ENCODE measurements around the gene CTNNA2.

Gene CTNNA2

GRCh38 chr2:80303909-80304837, 791.3 kb downstream of the CTNNA2 start, which contains the start of gene LRRTM1:
Gene LRRTM1, minus strand, starts transcription at chr2:80304752. Its CDS starts 933 bp downstream, at chr2:80303819.
- no peak for DNase-seq (ENCODE audit: low read depth in 1 of 2, low spot score in 1 of 2)

- DNase-seq (ENCODE audit: low read depth in 1 of 2, low spot score in 1 of 2), result no peak
Measured at GRCh38 chr2:80311304-80311703, 798.5 kb downstream of the CTNNA2 start.

GRCh38 chr2:80312282-80312839, 799.5 kb downstream of the CTNNA2 start:
- DNase-seq (ENCODE audit: low read depth in 1 of 2, low spot score in 1 of 2), result no peak

DNA sequence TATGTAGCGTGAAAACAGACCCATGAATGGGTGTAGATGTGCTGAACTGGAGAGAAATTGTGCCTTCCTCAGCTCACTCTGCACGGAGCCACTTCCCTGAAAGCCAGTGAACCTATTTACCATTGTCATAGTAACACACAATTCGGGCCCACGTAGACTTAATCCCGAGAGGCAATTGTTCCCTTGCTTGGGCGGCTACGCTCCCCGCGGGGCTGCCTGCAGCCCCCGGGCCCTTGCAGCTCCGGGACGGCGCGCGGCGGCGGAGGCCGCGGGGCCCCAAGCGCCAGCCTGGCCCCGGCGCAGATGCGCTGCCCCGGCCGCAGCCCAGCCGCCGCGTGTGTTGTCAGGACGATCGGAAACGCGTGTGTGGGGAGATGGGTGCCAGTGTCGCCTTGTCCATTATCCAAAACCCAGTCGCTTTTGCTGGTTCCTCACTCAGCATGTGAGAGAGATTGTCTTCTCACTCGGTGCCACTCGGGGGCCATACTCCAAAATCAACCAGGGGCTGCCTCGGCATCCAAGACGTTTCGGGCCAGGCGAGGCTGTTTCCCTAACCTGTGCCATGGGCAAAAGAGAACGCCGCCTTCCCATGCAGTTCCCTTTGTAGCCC, 809.6 kb downstream of the CTNNA2 start:
- no peak for DNase-seq (ENCODE audit: low read depth in 1 of 2, low spot score in 1 of 2)

DNA sequence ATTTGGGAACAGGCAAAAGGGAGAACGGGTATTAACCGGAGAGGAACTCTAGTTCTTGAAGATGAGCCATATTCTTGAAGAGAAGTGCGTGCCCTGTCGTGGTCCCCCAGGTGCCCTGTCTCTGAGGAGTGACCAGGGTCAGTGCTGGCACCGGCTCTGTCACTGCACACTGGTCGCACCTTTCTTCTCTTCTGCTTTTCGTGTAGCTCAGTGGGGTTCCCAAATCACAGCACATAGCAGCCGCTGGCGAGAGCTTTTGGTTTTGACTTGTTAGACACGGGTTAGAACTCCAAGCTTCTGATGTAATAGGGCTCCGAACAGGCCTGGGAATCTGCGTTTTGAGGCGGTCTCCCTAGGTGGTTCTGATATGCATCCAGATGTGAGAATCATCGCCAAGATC, 810.1 kb downstream of the CTNNA2 start:
- no peak for DNase-seq (ENCODE audit: low read depth in 1 of 2, low spot score in 1 of 2)

GRCh38 chr2:80323610-80324009, 810.8 kb downstream of the CTNNA2 start:
- DNase-seq (ENCODE audit: low read depth in 1 of 2, low spot score in 1 of 2), result no peak

- no peak for DNase-seq (ENCODE audit: low read depth in 1 of 2, low spot score in 1 of 2)
Measured at GRCh38 chr2:80324525-80324924, 811.7 kb downstream of the CTNNA2 start.

DNA sequence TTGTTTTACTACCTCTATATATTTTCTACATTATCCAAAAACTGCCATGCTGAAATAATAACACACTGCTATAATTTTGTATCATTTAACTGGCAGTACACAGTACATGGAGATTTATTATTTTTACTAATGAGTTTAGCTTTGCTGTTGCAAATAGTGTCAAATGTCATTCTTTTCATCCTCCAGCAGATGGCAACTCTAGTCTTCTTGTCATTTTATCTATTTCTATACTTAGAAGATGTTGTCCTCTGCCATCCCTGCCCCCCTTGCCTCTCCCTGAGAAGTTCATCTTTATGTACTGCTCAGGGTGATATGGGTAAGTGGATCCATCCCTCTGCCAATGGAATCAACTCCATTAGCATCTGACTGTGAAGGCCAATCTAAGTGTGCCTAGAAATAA, 813.4 kb downstream of the CTNNA2 start:
- DNase-seq (ENCODE audit: low read depth in 1 of 2, low spot score in 1 of 2), result no peak

DNA sequence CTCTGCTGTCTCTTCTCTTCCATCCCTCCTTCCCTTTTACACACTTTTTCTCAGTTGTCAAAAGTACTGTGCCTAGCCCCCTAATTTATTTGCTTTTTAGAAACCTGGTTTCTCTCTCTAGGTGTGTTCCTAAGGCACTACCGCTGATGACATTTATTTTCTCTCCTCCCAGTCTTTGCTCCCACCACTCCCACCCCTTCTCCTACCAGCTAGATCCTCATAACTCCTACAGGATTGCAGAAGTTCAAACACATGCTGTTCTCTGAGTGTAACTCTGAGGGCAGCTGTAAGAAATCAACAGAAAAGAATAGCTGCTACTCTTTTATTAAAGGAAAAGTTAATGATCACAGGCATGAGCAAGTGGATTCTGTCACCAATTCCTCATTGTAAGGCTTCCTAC, 814.0 kb downstream of the CTNNA2 start:
- no peak for DNase-seq (ENCODE audit: low read depth in 1 of 2, low spot score in 1 of 2)

GRCh38 chr2:80328159-80328571, 815.3 kb downstream of the CTNNA2 start:
- no peak for DNase-seq (ENCODE audit: low read depth in 1 of 2, low spot score in 1 of 2)

DNA sequence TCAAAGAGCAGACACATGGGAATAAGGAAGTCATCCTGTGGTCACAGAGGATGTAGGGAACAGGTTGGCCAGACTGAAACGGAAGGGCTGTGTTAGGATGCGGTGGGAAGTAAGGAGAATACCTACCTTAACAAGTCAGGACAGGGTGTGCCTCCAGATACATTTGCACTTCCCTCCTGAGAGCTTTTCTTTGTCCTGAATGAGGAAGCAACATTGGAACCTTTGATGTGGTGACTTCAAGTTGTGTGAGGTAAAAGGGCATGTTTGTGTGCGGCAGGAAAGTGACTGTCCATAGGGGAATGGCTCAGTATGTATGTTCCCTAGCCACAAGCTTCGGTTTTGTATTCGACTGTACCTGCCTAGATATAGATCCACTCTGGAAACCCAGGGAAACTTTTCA, 816.6 kb downstream of the CTNNA2 start:
- DNase-seq (ENCODE audit: low read depth in 1 of 2, low spot score in 1 of 2), result no peak

GRCh38 chr2:80330527-80331450, 817.9 kb downstream of the CTNNA2 start:
- no peak for DNase-seq (ENCODE audit: low read depth in 1 of 2, low spot score in 1 of 2)

GRCh38 chr2:80333886-80334285, 821.0 kb downstream of the CTNNA2 start:
- DNase-seq (ENCODE audit: low read depth in 1 of 2, low spot score in 1 of 2), result no peak

GRCh38 chr2:80335411-80335810, 822.6 kb downstream of the CTNNA2 start:
- DNase-seq (ENCODE audit: low read depth in 1 of 2, low spot score in 1 of 2), result no peak

GRCh38 chr2:80338794-80339193, 825.9 kb downstream of the CTNNA2 start:
- no peak for DNase-seq (ENCODE audit: low read depth in 1 of 2, low spot score in 1 of 2)

DNA sequence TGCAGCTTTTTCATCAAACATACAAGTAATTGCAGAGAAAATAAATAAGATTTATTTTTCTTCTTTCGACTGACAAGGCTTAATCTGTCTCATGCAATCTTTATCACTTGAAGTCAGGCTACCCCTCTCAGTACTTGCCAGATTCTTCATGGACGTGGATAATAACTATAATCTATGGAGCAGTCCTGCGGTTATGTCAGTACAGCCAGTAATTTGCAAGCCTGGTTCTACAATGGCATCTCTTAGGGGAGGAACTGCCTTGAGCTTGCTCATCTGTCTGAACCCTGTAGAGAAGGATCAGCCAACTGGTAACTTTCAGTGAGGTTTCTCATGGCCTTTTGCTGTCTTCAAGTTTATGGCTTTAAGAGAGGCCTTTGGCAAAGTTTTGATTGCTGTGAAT, 827.2 kb downstream of the CTNNA2 start:
- DNase-seq (ENCODE audit: low read depth in 1 of 2, low spot score in 1 of 2), result no peak

GRCh38 chr2:80348078-80348477, 835.2 kb downstream of the CTNNA2 start:
- no peak for DNase-seq (ENCODE audit: low read depth in 1 of 2, low spot score in 1 of 2)

DNA sequence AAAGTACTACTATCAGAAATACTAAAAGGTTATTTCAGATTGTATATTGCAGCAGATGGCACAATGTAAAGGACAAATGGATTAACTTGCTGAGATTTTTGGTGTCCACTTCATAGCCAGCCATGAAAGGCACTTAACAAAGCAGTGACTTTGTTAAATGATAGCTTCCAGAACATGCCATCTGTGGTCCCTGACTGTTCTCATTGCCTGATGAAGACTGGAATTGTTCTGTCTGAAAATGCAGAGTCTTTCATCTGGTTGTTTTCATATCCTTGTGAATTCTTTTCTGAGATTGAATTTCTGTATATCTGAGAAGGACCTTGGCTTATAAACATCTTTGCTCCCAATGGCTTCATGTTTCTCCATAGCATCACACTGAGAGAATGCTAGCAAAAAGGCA, 836.1 kb downstream of the CTNNA2 start:
- DNase-seq (ENCODE audit: low read depth in 1 of 2, low spot score in 1 of 2), result no peak

DNA sequence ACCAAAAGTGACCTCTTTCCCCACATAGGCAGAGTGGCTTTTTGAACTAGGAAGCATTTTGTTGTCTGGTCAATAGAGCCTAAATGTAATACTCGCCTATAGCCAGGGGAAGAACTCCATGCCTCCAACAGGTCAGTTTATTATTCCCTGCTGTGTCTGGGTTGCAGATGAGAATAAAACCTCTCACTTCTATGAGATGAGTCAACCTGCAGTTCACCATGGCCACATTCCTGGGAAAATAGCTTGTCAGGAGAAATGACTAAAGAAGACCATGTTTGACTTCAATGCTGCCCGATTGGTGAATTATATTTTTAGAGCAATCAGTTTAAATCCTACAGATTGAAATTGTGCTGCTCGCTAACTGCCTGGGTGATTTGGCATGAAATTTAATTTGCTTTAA, 838.4 kb downstream of the CTNNA2 start:
- no peak for DNase-seq (ENCODE audit: low read depth in 1 of 2, low spot score in 1 of 2)

- DNase-seq (ENCODE audit: low read depth in 1 of 2, low spot score in 1 of 2), result no peak
Measured at GRCh38 chr2:80354858-80355257, 842.0 kb downstream of the CTNNA2 start.

DNA sequence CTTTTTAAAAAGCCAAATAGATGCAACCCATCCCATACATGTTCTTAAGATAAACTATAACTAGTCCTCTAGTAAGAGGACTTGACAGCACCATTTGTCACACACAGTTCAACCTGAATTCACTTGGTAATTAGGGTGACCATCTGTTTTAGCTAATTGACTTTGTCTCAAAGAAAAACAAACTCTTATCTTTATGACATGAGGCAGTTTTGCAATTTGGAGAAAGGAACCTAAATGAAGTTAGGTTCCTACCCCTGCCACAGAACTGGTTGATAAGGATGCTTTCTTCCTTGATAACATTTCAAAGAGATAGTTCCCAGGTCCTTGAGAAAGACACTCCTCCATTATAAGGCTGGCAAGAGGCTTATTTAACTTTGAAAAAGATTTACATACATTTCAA, 849.1 kb downstream of the CTNNA2 start:
- DNase-seq (ENCODE audit: low read depth in 1 of 2, low spot score in 1 of 2), result no peak

Measured in stimulated activated CD4-positive, alpha-beta T cell treated with anti-CD3 and anti-CD28 coated beads, Interleukin-15, amount 100 ng/mL, for 1 hour (primary cell).